Epithelial cell of proximal tubule (primary cell): ENCODE data around the gene DICER1. TPM values are rescaled to one million over a fixed set of nuclear protein-coding genes. Genes with fewer than 3 reads are reported as not detected.

Source experiments
- DNase-seq: peaks from one replicate; pipeline ENCODE4 v3.0.0-alpha.2; 2011; ENCODE audit warnings: low read depth
- H3K4me3 ChIP-seq: 2 replicates; pipeline ENCODE4 v1.5.1; 2011; ENCODE audit warnings: low read depth, mild to moderate bottlenecking, low read length
- total RNA-seq: library from RNA; depleted of rRNA; stranded (reverse); fragments of >200 nt; gene quantifications from 2 replicates; pipeline ENCODE4 v1.2.3, GENCODE V29; 2015
- TF ChIP-seq, protein P1 (sequence below): conservative IDR thresholded peaks from 2 replicates; pipeline ENCODE4 v1.5.1; 2012; ENCODE audit warnings: low read depth, mild to moderate bottlenecking, low read length

Gene DICER1
- total RNA-seq, 1 donor from 2014 or later: 27.4 TPM

- TF ChIP-seq, protein P1, sequence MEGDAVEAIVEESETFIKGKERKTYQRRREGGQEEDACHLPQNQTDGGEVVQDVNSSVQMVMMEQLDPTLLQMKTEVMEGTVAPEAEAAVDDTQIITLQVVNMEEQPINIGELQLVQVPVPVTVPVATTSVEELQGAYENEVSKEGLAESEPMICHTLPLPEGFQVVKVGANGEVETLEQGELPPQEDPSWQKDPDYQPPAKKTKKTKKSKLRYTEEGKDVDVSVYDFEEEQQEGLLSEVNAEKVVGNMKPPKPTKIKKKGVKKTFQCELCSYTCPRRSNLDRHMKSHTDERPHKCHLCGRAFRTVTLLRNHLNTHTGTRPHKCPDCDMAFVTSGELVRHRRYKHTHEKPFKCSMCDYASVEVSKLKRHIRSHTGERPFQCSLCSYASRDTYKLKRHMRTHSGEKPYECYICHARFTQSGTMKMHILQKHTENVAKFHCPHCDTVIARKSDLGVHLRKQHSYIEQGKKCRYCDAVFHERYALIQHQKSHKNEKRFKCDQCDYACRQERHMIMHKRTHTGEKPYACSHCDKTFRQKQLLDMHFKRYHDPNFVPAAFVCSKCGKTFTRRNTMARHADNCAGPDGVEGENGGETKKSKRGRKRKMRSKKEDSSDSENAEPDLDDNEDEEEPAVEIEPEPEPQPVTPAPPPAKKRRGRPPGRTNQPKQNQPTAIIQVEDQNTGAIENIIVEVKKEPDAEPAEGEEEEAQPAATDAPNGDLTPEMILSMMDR: no peak
Measured at GRCh38 chr14:95162641-95163040, 5.3 kb upstream of the DICER1 start.

GRCh38 chr14:95157048-95157326 is 342 bp downstream of the DICER1 start:
- H3K4me3 ChIP-seq: peak overlapping the region; percentile 69
- TF ChIP-seq, protein P1: no peak
- no peak for DNase-seq

More at GRCh38 chr14:95162641-95163040, 5.3 kb upstream of the DICER1 start:
- DNase-seq: no peak
- H3K4me3 ChIP-seq: no peak overlapping the region

DNA sequence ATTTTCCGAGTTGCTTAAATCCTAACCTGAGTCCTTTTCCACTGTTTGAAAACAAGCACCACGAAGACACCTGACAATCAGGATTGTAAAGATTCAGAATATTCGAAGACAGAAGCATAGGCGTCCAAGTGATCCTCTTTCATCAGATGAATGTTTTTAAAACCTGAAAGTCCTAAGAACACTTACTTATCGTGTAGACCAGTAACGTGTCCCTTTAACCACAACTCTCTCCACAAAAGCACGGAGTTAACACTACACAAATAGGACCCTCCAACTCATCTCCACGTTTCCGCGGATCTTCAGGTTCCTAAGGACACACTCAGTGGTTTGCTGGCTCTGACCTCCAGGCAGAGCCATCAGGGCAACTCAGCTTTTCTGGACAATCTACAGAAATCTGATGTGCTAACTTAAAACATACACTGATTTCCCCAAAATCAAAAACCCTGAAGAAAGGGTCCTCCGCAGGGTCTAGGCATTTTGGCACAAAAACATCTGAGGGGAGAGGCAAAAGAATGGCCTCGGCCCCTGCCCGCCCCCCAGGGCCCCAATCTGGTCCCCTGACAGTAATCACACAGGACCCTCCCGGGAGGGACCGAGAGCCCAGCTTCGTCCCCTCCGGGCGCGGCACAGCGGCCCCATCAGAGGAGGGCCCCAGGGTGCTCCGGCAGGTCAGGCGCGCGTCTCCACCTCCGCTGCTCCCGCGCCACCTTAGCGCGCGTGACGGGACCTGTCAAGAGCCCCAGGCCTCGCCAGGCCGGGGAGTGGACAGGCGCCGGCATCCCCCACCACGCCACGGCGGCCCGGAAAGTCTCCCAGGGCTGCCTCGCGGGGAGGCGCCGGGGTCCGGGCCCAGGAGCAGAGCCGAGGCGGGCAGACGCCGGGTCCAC is 925 bp downstream of the DICER1 start:
- TF ChIP-seq, protein P1: no peak
- no peak for DNase-seq
- H3K4me3 ChIP-seq: peak overlapping the region; percentile 69

DNA sequence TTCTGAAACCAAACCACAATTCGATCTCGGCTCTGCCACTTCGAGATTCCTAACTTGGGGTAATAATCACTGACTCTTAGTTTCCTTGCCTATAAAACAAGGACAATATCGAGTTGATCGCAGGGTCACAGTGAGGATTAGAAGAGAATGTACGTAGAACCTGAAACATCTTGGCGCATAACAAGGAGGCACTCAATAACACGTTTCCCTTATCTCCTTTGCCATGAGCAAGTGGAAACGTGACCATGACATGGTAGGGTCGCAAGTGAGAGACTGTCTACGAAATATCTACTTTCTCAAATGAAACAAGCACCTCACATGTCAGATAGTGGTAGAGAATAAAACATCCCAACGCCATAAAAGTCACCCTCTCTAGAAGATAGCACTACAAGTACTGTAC is 2.3 kb downstream of the DICER1 start:
- TF ChIP-seq, protein P1: no peak
- H3K4me3 ChIP-seq: peak overlapping the region; percentile 69
- DNase-seq: no peak

DNA sequence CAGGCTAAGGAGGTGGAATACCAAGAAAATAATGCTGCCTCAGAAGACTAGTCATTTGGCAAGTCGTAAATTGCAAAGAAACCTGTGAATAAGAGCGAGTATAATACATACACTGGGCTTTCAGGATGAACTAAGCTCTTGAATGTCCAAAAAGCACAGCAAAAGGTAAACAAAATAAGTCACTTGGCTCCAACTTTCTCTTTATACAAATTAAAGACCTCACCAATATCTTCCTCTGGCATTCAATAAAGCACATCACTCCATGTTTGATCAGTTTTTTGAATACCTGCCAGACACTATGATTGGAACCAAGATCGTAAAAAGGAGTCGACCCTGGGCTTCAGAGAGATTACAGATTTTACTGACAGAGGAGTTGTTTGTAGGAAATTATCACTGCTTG is 3.5 kb downstream of the DICER1 start:
- no peak overlapping the region for H3K4me3 ChIP-seq
- DNase-seq: no peak
- TF ChIP-seq, protein P1: no peak

- DNase-seq: no peak
- TF ChIP-seq, protein P1: no peak
- no peak overlapping the region for H3K4me3 ChIP-seq
Measured at GRCh38 chr14:95151561-95151960, 5.8 kb downstream of the DICER1 start.

DNA sequence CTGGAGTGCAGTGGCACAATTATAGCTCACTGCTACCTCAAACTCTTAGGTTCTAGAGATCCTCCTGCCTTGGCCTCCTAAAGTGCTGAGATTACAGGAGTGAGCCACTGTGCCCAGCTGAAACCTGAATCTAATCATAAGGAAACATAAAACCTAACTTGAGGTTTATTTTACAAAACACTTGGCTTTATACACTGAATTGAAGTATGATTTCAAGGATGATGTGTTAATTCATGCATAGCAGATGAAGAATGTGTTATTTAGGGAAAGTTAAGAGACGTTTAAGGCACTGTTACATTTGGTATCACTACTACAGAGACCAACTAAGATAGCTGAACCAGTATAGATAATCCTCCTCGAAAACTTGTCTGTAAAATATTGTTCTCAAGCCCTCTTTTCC is 6.4 kb downstream of the DICER1 start:
- DNase-seq: no peak
- TF ChIP-seq, protein P1: no peak
- H3K4me3 ChIP-seq: no peak overlapping the region
